Measurements from ENCODE around the gene GRK5.
"Not testable (repeated sequence)": the region's sequence is repeated elsewhere in the genome, so short reads cannot be mapped to it uniquely, and the experiment has no call there.

GRK5 gene

GRCh38 chr10:119273413-119273812 lies 66.0 kb downstream of the GRK5 start:
- no peak for DNase-seq (ENCODE audit: low read depth, low spot score)

DNA sequence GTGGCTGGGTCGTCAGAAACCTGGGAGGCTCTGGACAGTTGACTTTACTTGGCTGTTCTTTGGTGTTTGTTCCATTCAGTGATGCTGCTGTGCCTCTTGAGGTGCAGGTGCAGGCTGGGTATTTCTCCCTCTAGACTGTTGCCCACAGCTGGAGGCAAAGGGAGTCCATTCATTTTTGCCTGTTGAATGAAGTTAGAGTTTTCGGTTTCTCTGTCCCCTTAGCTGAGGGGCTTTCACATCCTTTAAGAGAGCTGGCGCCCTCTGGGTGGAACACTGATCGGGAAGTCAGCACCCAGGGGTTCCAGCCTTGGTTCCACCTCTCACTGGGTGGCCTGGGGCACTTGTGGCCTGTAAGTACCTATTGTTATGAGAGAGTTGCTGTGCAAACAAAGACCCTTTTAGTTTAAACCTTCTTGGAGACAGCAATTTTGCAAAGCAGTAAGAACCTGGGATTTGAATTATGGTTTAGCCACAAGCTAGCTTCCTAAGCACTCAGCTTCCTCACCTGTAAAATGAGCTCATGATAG lies 67.2 kb downstream of the GRK5 start:
- no peak for DNase-seq (ENCODE audit: low read depth, low spot score)

DNA sequence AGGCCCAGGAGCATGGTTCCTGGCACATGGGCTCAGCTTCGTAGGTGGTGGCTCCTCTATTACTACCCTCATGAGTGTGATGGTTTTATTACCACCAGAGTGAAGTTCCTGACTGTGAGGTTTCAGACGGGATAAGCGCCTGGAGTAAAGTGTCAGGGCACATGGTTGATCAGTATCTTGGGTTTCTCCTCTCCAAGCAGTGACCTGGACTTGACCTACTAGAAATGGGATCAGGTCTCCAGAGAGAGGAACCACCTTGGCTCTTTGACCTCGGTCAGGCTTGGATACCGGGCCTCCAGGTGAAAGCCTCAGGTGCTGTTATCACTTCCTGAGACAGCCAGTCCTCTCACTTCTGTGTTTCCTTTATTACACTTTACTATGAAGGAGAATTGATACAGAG lies 67.7 kb downstream of the GRK5 start:
- no peak for DNase-seq (ENCODE audit: low read depth, low spot score)

DNA sequence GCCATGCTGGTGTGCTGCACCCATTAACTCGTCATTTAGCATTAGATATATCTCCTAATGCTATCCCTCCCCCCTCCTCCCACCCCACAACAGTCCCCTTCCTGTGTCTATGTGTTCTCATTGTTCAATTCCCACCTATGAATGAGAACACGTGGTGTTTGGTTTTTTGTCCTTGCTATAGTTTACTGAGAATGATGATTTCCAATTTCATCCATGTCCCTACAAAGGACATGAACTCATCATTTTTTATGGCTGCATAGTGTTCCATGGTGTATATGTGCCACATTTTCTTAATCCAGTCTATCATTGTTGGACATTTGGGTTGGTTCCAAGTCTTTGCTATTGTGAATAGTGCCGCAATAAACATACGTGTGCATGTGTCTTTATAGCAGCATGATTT lies 68.8 kb downstream of the GRK5 start:
- DNase-seq (ENCODE audit: low read depth, low spot score), result not testable (repeated sequence)

GRCh38 chr10:119278126-119278709 lies 70.8 kb downstream of the GRK5 start:
- no peak for DNase-seq (ENCODE audit: low read depth, low spot score)

- no peak for DNase-seq (ENCODE audit: low read depth, low spot score)
Observed at GRCh38 chr10:119279441-119279840, 72.1 kb downstream of the GRK5 start.

DNA sequence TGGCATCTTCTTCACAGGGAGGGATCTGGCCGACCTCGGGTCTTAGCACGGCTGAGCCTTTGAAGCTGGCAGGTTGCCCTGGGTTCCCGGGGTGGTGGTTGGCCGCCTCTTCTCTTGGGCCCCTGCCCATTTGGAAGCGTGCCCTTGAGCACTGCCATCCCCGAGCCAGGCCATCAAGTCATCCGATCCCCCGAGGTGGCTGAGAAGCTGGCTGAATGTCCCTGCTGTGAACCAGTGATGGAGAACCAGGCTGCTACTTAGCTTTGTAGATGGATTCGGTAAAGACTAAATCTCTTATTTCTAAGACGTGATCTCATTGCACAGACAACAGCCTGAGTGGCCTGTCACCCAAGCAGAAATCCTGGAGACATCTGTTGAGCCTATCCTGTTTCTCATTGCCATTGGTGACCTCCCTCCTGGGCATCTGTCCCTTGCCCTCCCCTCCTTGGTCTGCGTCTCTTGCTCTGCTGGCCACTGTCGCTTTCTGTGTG lies 74.3 kb downstream of the GRK5 start:
- no peak for DNase-seq (ENCODE audit: low read depth, low spot score)

DNA sequence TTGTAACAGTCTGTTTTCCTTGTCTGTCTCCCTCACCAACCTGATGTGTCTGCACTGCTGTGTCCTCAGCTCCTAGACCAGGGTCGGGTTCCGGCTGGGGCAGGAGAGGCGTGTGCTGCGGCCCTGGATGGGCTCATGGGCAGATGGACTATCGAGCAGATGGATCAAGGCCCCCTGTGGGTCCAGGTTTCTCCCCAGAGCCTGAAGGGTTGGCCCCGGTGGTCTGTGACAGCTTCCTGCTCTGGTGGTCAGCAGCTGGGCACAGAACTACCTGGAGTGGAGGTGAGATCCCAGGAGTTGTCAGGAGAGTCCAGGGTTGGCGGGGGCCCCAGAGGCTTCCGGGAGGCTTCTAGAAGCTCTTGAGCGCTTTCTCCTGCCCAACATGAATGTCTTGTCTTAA lies 75.1 kb downstream of the GRK5 start:
- no peak for DNase-seq (ENCODE audit: low read depth, low spot score)

- DNase-seq (ENCODE audit: low read depth, low spot score), result no peak
Observed at GRCh38 chr10:119283387-119283786, 76.0 kb downstream of the GRK5 start.

- no peak for DNase-seq (ENCODE audit: low read depth, low spot score)
Observed at GRCh38 chr10:119283818-119284217, 76.4 kb downstream of the GRK5 start.

GRCh38 chr10:119284679-119285096 lies 77.3 kb downstream of the GRK5 start:
- no peak for DNase-seq (ENCODE audit: low read depth, low spot score)

DNA sequence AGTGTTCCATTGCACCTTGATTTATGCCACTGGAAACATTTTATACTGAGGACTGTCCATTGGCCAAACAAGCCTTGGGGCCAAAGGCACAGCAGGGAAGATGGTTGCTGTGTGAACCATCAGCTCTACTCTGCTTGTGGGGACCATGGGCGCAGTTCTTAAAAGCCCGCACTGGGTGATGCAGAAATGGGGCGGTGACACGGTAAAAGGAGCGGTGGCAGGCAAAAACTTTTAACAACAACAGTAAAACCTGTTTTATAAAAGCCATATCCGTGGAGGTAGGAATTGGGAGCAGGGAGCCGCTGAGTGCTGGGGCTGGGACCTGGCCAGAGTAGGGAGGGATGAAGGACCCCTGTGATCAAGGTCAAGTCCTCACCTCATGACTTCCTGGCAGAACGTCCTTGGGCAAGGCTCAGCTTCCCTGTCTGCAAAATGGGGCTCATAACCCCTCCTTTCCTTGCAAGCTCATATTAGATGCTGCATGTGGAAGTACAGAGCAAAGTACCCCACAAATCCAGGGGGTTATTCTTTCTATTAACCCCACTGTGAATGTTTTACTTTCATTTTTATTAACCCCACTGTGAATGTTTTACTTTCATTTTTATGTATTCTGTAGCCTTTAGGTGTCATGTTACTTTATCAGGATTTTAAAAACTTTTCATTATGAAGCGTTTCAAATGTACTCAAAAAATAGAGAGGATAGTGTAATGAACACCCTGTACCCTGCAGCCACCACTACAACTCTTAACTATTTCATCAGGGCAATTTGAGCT lies 78.3 kb downstream of the GRK5 start:
- DNase-seq (ENCODE audit: low read depth, low spot score), result no peak

- no peak for DNase-seq (ENCODE audit: low read depth, low spot score)
Observed at GRCh38 chr10:119286516-119286915, 79.1 kb downstream of the GRK5 start.

GRCh38 chr10:119286983-119287633 lies 79.7 kb downstream of the GRK5 start:
- DNase-seq (ENCODE audit: low read depth, low spot score), result no peak

- no peak for DNase-seq (ENCODE audit: low read depth, low spot score)
Observed at GRCh38 chr10:119288574-119289001, 81.2 kb downstream of the GRK5 start.

DNA sequence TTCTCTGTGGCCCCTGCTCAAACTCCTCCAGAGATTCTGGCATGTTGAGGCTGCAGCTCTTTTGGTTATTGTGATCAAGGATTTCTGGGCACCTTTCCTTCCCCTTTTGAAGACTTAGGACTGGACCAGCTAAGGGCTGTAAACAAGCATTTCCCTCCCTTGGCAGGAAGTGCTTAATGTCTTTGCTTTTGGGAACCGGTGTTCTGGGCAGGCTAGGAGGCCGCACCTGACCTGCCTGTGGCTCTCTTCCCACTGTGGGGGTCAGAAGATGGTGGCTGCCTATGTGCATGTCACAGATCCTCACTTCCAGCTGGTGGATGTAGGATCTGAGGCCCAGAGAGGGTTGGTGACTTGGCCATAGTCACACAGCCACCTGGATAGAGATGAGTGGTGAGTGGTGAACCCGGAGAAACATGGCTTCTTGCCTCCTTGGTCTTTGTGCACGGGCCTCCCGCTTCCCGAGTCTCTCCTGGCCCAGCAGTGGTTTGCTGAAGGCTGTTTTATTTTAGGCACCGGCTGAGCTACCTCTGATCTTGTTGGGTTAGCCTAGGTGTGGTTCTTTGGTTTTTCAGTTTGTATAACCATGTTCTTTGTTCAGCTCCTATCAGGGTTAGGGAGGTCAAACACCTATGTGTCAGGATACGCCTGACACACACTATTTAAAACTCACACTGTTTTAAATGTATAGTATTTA lies 82.0 kb downstream of the GRK5 start:
- DNase-seq (ENCODE audit: low read depth, low spot score), result no peak

DNA sequence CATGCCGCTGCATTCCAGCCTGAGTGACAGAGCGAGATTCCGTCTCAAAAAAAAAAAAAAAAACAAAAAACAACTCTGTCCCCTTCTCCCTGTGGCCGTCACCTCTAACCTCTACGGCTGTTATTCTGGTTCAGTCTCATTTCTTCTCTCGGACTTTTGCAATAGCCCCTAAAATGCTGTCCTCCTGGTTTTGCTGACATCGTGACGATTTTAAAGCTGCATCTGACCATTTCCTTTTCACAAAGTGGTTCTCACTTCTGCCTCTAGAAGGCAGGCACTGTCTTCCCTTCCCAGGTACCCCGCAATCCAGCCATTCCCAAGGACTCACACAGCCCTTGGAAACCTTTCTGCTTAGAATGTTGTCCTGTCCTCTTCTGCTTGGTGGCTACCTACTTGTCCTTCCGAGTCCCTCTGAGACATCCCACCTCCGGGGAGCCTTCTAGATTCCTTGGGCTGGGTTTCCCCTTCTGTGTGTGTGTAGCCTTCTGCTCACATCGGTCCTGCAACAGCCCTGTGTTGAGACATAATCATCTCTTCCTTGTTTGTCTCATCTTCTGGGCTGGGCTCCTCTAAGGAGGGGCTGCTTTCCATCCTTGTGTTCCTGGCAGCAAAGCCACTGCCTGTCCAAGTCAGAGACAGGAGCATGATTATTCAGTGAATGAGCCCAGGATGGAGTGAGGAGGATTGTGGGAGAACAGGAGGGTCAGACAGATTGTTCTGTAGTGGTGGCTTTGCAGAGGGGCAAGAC lies 83.1 kb downstream of the GRK5 start:
- no peak for DNase-seq (ENCODE audit: low read depth, low spot score)

DNA sequence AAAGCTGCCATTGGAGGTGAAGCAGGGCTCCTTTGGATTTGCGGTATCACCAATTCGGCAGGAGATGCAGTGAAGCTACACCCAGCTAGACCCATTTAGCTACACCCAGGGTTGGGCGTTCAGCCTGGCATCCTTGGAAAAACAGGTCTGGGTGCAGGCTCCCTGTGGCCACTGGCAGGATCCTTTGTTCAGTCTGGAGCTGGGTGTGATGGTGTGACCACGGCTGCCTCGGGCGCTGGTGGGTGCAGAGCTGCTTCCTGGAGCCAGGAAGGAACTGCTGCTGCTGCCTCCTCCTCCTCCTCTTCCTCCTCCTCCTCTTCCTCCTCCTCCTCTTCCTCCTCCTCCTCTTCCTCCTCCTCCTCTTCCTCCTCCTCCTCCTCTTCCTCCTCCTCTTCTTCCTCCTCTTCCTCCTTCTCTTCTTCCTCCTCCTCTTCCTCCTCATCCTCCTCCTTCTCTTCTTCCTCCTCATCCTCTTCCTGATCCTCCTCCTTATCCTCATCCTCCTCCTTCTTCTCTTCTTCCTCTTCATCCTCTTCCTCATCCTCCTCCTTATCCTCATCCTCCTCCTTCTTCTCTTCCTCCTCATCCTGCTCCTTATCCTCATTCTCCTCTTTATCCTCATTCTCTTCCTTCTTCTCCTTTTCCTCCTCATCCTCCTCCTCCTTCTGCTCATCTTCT lies 84.0 kb downstream of the GRK5 start:
- no peak for DNase-seq (ENCODE audit: low read depth, low spot score)

DNA sequence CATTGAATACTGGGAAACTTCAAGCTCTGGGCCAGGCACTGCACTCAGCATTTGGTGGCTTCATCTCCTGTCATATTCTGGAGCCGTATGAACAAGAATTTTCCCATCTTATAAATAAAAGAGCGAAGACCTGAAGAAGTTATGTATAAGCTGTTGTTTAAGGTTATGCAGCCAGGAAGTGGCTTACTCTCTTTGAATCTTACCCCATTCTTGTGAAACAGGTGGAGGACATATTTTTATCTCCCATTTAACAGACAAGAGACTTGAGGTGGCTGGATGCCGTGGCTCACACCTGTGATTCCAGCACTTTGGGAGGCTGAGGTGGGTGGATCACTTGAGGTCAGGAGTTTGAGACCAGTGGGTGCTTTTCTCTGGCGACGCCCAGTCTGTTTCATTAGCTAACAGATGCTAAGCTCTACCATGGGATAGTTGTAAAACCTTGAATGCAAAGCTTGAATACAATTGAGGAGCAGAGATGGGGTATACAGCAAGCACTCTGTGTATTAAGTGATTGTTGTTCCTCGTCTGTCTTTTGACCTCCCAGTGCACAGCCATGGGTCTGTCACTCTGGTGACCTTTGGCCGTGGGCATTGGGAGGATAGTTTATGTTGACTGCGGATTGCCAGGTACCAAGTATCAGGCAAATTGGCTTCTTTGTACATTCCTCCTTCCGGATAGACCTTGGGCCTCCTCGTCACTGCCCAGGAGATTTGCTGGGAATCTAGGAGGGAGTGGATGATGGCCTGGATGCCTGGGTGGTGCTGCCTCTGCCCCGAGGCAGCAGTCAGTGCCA lies 85.8 kb downstream of the GRK5 start:
- DNase-seq (ENCODE audit: low read depth, low spot score), result no peak

DNA sequence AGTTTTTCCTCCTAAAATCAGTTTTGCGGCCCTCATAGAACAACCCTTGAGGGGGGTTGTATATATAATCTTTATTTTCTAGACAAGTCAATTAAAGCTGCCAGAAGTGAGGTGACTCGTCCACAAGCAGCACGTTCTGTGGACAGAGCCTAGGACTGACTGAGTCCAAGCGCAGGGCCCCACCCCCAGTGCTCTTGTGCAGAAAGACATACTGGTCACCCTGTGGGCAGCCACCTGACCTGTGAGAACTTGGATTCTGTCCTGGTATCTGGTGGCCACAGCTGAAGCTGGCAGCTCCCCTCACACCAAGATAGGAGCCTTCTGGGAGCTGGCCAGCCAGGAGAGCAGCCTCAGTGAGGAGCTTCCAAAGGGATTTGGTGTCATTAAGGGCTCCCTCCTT lies 89.3 kb downstream of the GRK5 start:
- DNase-seq (ENCODE audit: low read depth, low spot score), result no peak
